HG03354 (cell line): ENCODE measurements around the gene ENTPD7.
"Not testable (repeated sequence)": the region's sequence is repeated elsewhere in the genome, so short reads cannot be mapped to it uniquely, and the experiment has no call there.

Experiments used
- ATAC-seq: cut with Tn5 transposase; IDR thresholded peaks from one replicate; pipeline ENCODE4 v1.9.1; 2021; ENCODE audit warnings: mild to moderate bottlenecking; ENCODE audit not compliant: unreplicated experiment, poor library complexity, severe bottlenecking

Gene ENTPD7

DNA sequence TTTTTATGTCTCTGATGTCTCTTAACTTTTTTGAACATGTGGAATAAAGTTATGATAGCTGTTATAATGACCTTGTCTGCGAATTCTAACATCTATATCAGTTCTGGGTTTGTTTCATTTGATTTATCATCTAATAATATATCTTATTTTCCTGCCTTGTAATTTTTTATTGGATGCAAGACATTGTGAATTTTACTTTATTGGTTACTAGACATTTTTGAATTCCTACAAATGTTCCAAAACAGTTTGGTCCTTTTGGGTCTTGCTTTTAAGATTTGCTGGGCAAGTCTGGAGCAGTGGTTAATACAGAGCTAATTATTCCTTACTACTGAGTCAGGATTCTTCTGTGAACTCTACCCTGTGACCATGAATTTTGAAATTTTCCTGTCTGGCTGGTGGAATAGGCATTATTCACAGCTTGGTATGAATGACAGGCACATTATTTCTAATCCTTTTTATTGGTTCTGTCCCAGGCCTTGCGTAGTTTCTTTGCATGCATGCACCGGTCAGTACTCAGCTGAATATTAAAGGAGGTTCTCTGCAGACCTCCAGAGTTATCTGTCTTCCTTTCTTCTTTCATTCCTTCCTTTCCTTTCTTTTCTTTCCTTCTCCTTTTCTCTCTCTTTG lies 81.7 kb downstream of the ENTPD7 start:
- no peak for ATAC-seq

GRCh38 chr10:99742254-99742653 lies 82.9 kb downstream of the ENTPD7 start:
- no peak for ATAC-seq

- ATAC-seq = no peak
Measured at GRCh38 chr10:99742701-99743100, 83.4 kb downstream of the ENTPD7 start.

- ATAC-seq = no peak
Measured at GRCh38 chr10:99743841-99744240, 84.5 kb downstream of the ENTPD7 start.

DNA sequence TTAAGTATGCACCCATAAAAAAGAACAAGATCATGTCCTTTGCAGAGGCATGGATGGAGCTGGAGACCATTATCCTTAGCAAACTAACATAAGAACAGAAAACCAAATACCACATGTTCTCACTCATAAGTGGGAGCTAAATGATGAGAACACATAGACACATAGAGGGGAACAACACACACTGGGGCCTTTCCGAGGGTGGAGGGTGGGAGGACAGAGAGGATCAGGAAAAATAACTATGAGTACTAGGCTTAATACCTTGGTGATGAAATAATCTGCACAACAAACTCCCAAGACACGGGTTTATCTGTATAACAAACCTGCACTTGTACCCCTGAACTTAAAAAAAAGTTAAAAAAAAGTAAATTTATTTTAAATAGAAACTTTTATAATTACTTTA lies 86.9 kb downstream of the ENTPD7 start:
- not testable (repeated sequence) for ATAC-seq

DNA sequence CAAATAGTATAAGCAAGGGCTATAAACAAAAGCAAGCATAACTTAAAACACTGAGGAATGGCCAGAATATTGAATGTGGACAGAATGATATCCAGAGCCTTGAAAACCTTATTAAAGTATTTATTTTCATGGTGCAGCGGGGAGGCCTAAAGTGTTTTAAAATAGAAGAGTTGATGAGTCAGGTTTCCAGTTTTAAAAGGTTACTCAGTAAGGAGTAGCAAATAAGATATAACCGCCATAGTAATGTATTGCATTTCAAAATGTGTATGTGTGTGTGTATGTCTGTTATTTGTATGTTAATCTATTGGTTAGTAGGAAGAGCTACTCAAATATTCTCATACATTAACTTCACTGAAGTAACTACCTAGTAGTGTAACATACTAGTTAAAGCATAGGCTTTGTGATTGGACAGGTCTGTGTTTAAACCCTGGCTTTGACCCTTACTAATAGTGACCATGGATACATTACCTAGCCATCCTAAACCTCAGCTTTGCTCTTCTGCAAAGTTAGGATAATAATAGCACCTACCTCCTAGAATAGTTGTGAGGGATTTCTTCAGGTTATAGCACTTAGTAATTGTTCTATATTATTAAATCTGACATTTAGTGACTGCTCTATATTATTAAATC lies 89.6 kb downstream of the ENTPD7 start:
- ATAC-seq = no peak

DNA sequence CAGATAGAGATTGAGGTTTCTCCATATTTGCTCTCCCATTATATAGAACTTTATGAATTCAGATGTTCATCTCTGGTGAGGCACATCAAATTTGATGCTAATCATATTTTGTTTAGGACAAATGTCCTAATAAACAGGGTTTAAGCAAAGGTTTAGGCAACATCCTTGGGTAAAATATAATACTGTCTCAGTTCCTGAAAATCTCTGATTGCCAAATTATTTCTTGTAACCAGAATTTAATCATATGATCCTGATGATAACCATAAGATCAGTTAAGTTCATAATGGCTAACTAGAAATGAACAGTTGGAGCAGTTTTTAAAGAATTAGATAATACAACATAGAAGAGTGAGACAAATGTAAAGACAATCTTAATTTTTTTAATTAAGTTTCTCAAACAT lies 91.3 kb downstream of the ENTPD7 start:
- no peak for ATAC-seq

DNA sequence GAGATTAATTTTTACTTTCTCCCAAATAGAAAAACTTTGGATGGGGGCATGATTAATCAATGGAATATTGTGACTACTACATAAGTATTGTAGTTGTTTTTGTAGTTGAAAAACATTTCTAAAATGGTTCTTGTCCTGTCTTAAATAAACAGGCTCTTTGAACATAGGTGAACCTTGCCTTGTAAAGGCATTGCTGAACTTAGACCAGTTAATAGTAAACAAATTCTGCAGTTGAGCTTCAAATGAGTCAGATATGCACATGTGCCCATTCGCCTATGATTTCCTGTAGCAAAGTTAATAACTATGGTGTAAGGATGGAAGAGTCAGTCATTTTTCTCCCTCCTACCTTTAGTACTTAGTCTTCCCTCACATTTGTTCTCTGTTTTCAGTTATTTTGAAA lies 95.4 kb downstream of the ENTPD7 start:
- ATAC-seq = no peak
